GM23338 (cell line): Measurements from ENCODE around the gene SCN7A. TPM values are rescaled to one million over a fixed set of nuclear protein-coding genes. Genes with fewer than 3 reads are reported as not detected.

Experiments used
- ATAC-seq: fragments of 200-7000 bp; cut with Tn5 transposase; 3 replicates; pipeline ENCODE4 v1.9.1; 2020
- DNase-seq: peaks from one replicate; pipeline ENCODE4 v3.0.0-alpha.2; 2015; ENCODE audit warnings: low spot score
- H2AFZ ChIP-seq: fragments of 200-600 bp; sonication (generic); 2 replicates; pipeline ENCODE4 v1.8.0; 2016; ENCODE audit warnings: antibody characterized with exemption, mild to moderate bottlenecking, moderate library complexity
- H3F3A ChIP-seq: fragments of 200-600 bp; sonication (generic); replicated peaks from 2 replicates; pipeline ENCODE4 v1.8.0; 2017; ENCODE audit warnings: antibody characterized with exemption, mixed run types, low read depth
- H3K27ac ChIP-seq: fragments of 200-600 bp; sonication (generic); 2 replicates; pipeline ENCODE4 v1.6.1; 2016; ENCODE audit warnings: low read depth
- H3K27me3 ChIP-seq: fragments of 200-600 bp; sonication (generic); 2 replicates; pipeline ENCODE4 v1.8.0; 2016; ENCODE audit warnings: mild to moderate bottlenecking, mixed run types, moderate library complexity; ENCODE audit not compliant: insufficient read depth
- H3K36me3 ChIP-seq: fragments of 200-600 bp; sonication (generic); 2 replicates; pipeline ENCODE4 v1.8.0; 2016; ENCODE audit warnings: mild to moderate bottlenecking; ENCODE audit not compliant: insufficient read depth
- H3K4me1 ChIP-seq: fragments of 200-600 bp; sonication (generic); 2 replicates; pipeline ENCODE4 v1.8.0; 2016; ENCODE audit warnings: mild to moderate bottlenecking, moderate library complexity; ENCODE audit not compliant: insufficient read depth
- H3K4me2 ChIP-seq: fragments of 200-600 bp; sonication (generic); 2 replicates; pipeline ENCODE4 v1.7.1; 2017; ENCODE audit warnings: mixed run types
- H3K4me3 ChIP-seq: fragments of 200-600 bp; sonication (generic); 2 replicates; pipeline ENCODE4 v1.6.1; 2016; ENCODE audit warnings: mixed run types
- H3K79me2 ChIP-seq: fragments of 200-600 bp; sonication (generic); replicated peaks from 2 replicates; pipeline ENCODE4 v1.8.0; 2017; ENCODE audit warnings: mild to moderate bottlenecking; ENCODE audit not compliant: insufficient read depth
- H3K9me2 ChIP-seq: fragments of 200-600 bp; sonication (generic); 2 replicates; pipeline ENCODE4 v1.8.0; 2017; ENCODE audit not compliant: insufficient read depth
- H4K20me1 ChIP-seq: fragments of 200-600 bp; sonication (generic); replicated peaks from 2 replicates; pipeline ENCODE4 v1.8.0; 2017; ENCODE audit warnings: mild to moderate bottlenecking; ENCODE audit not compliant: insufficient read depth
- H3K27ac Mint-ChIP-seq: 2 replicates; pipeline ENCODE4 v1.8.0; 2020; ENCODE audit warnings: inconsistent platforms, mild to moderate bottlenecking, moderate library complexity, mixed read lengths
- H3K27me3 Mint-ChIP-seq: 3 replicates; pipeline ENCODE4 v1.8.0; 2022; ENCODE audit warnings: low read depth, mild to moderate bottlenecking, moderate library complexity, mixed read lengths, inconsistent platforms; ENCODE audit not compliant: insufficient read depth, poor library complexity
- H3K36me3 Mint-ChIP-seq: 3 replicates; pipeline ENCODE4 v1.8.0; 2021; ENCODE audit warnings: low read depth, mild to moderate bottlenecking, inconsistent platforms, moderate library complexity, mixed read lengths
- H3K4me1 Mint-ChIP-seq: 3 replicates; pipeline ENCODE4 v1.8.0; 2020; ENCODE audit warnings: mild to moderate bottlenecking, inconsistent platforms, mixed read lengths
- H3K4me3 Mint-ChIP-seq: 3 replicates; pipeline ENCODE4 v1.8.0; 2021; ENCODE audit warnings: moderate library complexity, mild to moderate bottlenecking, inconsistent platforms, mixed read lengths
- H3K9me3 Mint-ChIP-seq: 3 replicates; pipeline ENCODE4 v1.8.0; 2020; ENCODE audit warnings: moderate library complexity, mild to moderate bottlenecking, inconsistent platforms, mixed read lengths
- CTCF ChIP-seq, 2 experiments: fragments of 200-600 bp in 1 of 2; sonication (generic) in 1 of 2; conservative IDR thresholded peaks; 2 replicates each; pipeline versions ENCODE4 v1.5.1 to v1.6.1; 2016 to 2017; ENCODE audit warnings: antibody characterized with exemption in 2 of 2, low read depth in 2 of 2, mild to moderate bottlenecking in 2 of 2, moderate library complexity in 1 of 2
- EZH2 ChIP-seq: fragments of 200-600 bp; sonication (generic); IDR thresholded peaks from one replicate; pipeline ENCODE4 v1.8.0; 2017; ENCODE audit warnings: antibody characterized with exemption, mild to moderate bottlenecking, low read depth; ENCODE audit not compliant: unreplicated experiment
- NANOG ChIP-seq: IDR thresholded peaks from 2 replicates; pipeline ENCODE4 v1.6.1; 2016; ENCODE audit warnings: antibody characterized with exemption, borderline replicate concordance
- POLR2AphosphoS5 ChIP-seq: IDR thresholded peaks from 2 replicates; pipeline ENCODE4 v1.6.1; 2016; ENCODE audit warnings: antibody characterized with exemption, low read depth
- ZNF114 ChIP-seq: fragments of 250-450 bp; sonication (Bioruptor Pico); IDR thresholded peaks from 2 replicates; pipeline ENCODE4 v1.5.0; 2020; ENCODE audit warnings: mild to moderate bottlenecking, moderate library complexity
- ZNF331 ChIP-seq: fragments of 250-450 bp; sonication (Bioruptor Pico); IDR thresholded peaks from 2 replicates; pipeline ENCODE4 v1.5.0; 2020; ENCODE audit warnings: low read depth, mild to moderate bottlenecking, moderate library complexity
- ZNF462 ChIP-seq: fragments of 250-450 bp; sonication (Bioruptor Pico); IDR thresholded peaks from 2 replicates; pipeline ENCODE4 v1.5.0; 2020; ENCODE audit warnings: mild to moderate bottlenecking, moderate library complexity
- polyA plus RNA-seq: library from polyadenylated mRNA; unstranded; fragments of >200 nt; fragmentation: Nextera tagmentation; extraction: Ambion mirVana; gene quantifications from 2 replicates; pipeline ENCODE4 v1.2.1, GENCODE V29; 2016
- total RNA-seq: library from RNA; depleted of rRNA; stranded (reverse); fragments of >200 nt; shearing (Covaris generic); gene quantifications from 2 replicates; pipeline ENCODE4 v1.2.3, GENCODE V29; 2014

SCN7A gene
- total and polyA plus RNA-seq, 2 experiments from 2014 or later = 0.10 to 0.42 TPM

- H3K9me3 Mint-ChIP-seq = no peaks in the 10 kb centered on the region
- peaks cover 31% of the 10 kb centered on the region for H3K4me1 ChIP-seq
- peak overlapping the region; percentile 72 for H3K4me2 ChIP-seq
- TF ChIP-seq ZNF114 (CRISPR knock-in tag) (no peak), CTCF (conservative IDR thresholded peaks at IDR 0.05; ENCODE audit: low read depth in 2 of 2) (peak in 1 of 2 experiments; percentile 0; a peak in 1 of 4 replicates), NANOG (no peak), ZNF331 (CRISPR knock-in tag) (no peak), POLR2AphosphoS5 (no peak), EZH2 (no peak), ZNF462 (no peak)
- peak overlapping the region; percentile 89 for H3K4me3 Mint-ChIP-seq
- no peaks in the 10 kb centered on the region for H3K36me3 Mint-ChIP-seq
- peak; percentile 32 for DNase-seq
- peak overlapping the region; percentile 92 for H2AFZ ChIP-seq
- no peaks in the 10 kb centered on the region for H3K9me2 ChIP-seq
- H3K27ac Mint-ChIP-seq = no peak overlapping the region
- no peaks in the 10 kb centered on the region for H3K36me3 ChIP-seq
- H3K4me3 ChIP-seq = peak overlapping the region; percentile 88
- no peak overlapping the region for H3K27ac ChIP-seq
- peaks cover 43% of the 10 kb centered on the region for H3K4me1 Mint-ChIP-seq
- no peaks in the 10 kb centered on the region for H3K79me2 ChIP-seq
- H3F3A ChIP-seq = no peaks in the 10 kb centered on the region
- ATAC-seq = peak; percentile 4; the same call in 1 of the 3 replicates
- peaks cover 3% of the 10 kb centered on the region for H3K27me3 Mint-ChIP-seq
- no peaks in the 10 kb centered on the region for H3K27me3 ChIP-seq
- H4K20me1 ChIP-seq = no peaks in the 10 kb centered on the region
Observed at GRCh38 chr2:166375195-166375735, 118.8 kb downstream of the SCN7A start.
